GM21515 (cell line): ENCODE data around the gene ITGB6.
"Not testable (repeated sequence)": the region's sequence is repeated elsewhere in the genome, so short reads cannot be mapped to it uniquely, and the experiment has no call there.

Source experiments
- ATAC-seq: cut with Tn5 transposase; IDR thresholded peaks from one replicate; pipeline ENCODE4 v1.9.1; 2021; ENCODE audit not compliant: unreplicated experiment

Gene ITGB6

DNA sequence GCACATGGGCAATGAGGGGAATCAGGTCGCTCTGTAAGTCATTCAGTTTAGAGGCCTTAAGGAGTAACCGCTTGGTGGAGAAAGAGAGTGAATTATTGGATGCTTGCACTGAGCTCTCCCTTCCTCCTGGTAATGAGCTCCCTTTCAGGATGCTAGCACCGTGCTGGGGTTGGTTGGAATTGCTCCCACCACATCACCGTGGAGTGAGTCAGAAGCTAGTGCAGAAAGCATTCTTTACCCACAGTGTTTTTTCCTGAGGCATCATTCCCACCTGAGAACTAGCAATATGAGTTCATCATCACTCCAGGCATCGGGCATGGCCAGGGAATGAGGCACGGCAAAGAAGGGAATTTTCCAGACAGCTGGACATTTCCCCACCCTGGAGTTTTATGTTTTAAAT is 57.6 kb downstream of the ITGB6 start:
- ATAC-seq = no peak

DNA sequence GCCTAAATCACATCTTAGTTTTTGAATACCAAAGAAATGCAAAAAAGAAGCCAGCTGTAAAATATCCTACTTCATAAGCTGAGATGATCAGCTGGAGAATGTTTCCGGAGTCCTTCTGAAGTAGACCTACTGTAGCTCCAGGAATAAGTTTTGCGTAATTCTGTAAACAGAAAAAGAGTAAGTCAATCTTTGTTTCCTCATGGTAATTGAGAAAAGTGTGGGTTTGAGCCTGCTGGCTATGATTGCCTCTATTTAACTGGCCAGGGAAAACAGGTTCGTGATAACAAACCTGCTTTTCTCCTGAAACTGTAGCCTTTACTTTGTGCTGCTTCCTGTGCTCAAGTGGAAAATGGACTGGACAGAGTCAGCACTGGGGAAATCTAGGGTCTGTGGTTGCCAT is 58.2 kb downstream of the ITGB6 start:
- no peak for ATAC-seq

DNA sequence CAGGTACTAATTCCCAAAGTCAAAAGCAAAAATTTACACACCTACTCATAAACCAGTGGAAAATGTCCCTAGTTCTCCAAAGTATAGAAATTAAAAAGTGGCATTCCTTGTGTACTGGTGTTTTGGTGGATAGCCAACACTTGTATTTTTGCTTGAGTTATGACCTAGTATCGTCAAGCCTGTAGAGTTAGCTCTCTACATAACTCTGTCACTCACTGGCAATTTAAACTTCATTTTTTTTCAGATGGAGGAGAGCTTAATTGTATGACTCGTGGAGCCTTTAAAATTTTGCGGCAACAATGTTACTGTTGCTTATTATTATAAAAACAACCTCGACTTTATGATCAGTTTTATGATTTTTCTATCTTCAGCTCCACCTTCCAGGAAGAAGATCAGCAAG is 58.7 kb downstream of the ITGB6 start:
- no peak for ATAC-seq

DNA sequence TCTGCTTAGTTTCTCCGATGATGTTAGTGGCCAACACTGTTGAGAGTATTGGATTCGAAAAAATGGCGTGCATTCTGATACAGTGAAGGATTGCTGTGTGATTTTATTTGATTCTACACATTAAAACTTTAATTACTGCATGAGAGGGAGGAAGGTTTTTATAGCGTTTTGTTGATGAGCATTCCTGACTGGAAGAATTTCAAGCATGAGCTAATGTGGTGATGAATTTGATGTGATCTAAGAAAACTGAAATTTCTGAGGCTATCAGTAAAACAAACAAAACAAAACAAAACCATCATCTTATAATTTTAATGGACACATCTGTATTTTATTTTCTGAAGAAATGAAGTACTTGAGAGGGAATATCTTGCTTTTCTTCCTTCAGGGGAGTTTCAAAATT is 59.6 kb downstream of the ITGB6 start:
- no peak for ATAC-seq

DNA sequence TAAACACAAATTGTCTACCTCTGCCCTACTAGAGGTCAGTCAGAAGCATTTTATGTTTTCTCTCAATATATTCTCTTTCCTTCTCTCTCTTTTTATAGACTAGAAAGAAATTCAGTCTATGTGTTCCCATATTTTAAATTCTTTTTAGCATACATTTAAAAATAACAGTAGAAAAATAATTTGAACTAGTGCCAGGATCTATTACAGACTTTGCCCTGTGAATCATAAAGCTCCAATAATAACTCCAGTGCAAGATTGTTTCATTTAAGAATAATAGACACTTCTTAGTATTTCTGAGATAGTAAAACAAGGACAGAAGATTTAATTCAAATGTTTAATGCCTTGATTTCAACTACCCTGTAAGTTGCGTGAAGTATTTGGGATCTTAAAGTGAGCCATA is 60.1 kb downstream of the ITGB6 start:
- no peak for ATAC-seq

DNA sequence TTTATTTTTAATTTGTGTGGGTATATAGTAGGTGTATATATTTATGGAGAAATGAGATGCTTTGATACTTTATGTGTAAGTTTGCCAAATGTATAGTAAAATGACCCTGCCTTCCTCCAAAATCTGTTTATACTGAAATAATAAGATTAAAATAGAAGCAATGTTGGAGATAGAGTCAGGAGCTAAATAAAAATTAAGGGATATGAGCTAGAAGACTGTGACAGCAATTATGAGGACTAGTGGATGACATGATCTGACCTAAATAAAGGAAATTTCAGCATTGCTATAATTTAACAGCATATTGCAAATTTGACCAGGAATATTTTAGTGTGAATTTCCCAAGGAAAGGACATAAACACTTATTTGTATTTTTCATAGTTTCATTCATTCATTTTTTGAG is 60.7 kb downstream of the ITGB6 start:
- no peak for ATAC-seq

DNA sequence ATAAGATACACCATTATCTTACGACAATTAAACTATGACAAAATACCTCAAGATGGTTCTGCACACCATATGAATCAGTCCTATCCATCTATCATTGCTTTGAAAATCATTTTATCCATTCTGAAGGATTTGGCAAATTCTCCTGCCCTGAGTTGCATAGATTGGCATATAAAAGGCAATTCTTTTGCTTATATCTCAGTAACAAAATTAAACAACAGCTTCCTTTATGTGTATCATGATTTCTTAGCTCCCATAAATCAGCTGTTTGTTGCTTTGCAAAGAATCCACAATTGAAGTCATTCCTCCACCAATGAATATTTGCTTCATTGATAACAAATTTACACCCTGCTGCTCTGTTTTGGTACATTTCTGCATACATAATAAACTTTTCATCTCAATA is 61.7 kb downstream of the ITGB6 start:
- ATAC-seq = no peak

DNA sequence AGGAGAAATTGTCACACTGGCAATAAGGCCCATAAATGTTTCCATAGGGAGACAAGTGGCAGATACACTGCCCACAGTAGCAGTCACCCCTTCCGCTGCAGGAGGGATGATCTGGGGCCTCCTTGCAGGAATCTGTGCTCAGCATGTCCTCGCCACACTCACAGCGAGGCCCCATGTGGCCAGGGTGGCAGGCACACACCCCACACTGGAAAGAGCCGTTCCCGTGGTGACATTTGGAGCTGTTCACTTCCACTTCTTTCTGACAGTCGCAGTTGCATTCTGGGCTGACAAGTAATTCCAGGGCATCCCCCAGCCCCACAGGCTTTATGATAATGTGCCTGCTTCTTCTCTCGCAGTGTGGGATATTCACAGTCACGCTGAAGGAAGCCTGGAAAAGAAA is 62.6 kb downstream of the ITGB6 start:
- no peak for ATAC-seq

DNA sequence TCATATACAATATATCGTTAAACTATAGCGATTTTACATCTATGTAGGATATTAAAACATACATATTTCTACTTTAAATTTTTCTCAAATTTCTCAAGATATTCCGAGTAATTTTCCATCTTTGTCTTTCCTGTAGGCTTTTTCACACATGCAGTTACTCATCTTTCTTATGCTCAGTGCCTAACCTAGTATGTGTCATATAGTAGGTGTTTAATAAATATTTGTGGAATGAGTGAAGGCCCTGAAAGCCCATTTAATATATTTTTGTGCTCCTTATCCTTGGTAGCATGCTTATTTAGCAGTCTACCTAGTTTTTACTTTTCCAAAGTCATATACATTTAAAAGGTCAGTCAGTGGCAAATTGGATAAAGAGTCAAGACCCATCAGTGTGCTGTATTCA is 67.3 kb downstream of the ITGB6 start:
- no peak for ATAC-seq

DNA sequence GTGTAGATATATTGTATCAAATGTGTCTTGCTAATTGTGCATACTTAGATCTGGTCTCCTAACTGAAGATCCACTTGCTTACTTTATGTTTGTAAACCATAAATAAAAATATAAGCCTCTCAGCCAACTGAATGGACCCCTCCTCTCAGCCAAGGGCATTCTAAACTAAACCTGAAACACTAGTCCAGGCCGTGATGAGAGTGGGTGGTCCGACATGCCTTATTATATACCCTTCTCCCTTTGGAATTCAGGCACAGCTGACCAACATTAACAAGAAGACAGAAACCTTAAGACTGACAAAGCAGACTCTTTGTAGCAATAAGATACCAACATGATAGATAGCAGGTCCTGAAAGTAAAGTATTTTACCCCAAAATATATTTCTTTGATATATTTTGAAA is 73.3 kb downstream of the ITGB6 start:
- no peak for ATAC-seq

DNA sequence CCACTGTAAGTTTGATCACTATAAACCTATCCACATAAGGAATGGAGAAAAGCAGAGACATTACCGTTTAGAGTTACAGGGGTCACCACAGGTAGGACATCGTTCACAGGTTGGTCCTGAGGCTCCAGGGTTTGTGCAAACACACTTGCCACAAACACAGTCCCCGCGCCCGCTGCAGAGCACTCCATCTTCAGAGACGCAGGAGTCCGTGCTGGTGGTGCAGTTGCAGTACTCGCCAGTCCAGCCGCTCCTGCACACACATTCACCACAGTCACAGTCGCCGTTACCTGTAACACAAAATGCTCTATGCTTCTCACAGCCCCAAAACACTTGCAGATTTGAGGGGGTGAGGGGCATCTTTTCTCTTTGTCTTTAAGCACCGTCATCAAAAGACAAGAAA is 73.8 kb downstream of the ITGB6 start:
- no peak for ATAC-seq

DNA sequence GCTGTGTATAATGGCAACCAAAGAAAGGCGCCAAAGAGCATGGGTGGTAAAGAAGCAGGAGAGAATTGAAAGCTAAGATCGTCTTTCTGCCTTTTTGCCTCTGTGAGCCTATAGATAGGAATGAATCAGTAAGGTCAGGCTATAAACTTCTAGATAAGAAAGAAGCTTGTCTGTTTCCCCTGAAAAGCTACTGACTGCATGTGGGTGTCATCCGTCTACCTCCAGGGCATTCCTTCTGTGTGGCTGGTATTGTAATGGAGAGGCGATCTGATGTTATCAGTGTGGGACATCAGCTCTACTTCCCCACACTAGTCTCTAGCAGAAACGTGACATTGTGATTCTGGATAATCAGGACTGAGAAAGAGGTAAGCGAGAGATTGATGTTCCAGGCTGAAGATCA is 74.2 kb downstream of the ITGB6 start:
- ATAC-seq = no peak

DNA sequence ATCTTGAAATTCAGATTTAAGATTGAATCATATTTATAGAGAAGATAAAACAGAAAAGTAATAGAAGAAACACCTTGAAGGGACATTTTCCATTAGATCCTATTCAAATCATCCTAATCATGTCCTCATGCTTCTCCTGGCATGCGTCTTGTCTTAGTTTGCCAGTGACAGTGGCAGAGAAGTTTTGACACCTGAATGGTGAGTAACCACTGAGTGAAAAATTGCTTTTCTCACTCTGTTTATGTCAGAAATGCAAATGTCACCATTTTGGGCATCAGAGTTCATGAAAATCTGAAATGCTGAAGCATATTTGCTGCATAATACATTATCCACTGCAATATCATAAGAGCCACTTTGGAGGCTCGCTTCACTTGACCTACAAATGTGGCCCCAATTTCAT is 74.7 kb downstream of the ITGB6 start:
- no peak for ATAC-seq

DNA sequence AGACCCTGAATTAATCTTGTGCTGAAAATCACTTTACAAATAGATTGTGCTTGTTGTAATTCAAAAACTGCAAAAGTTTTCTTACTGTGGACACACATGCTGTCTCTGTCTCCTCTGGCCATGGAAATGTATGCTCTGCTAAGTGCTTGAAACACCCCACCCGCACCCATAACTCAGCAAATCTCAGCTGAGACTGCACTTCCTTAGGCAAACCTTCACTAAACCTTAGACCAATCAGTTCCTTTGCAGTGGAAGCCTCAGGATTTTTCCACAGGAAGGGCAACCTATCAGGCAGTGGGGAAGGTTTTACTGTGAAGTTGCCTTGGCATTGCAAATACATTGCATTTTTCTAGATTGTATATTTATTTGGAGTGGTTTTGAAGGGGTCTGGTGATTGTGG is 75.5 kb downstream of the ITGB6 start:
- no peak for ATAC-seq

DNA sequence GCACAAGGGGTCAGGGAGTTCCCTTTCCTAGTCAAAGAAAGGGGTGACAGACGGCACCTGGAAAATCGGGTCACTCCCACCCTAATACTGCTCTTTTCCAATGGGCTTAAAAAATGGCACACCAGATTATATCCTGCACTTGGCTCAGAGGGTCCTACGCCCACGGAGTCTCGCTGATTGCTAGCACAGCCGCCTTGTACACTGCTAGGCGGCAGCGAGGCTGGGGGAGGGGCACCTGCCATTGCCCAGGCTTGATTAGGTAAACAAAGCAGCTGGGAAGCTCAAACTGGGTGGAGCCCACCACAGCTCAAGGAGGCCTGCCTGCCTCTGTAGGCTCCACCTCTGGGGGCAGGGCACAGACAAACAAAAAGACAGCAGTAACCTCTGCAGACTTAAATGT is 85.4 kb downstream of the ITGB6 start:
- not testable (repeated sequence) for ATAC-seq

DNA sequence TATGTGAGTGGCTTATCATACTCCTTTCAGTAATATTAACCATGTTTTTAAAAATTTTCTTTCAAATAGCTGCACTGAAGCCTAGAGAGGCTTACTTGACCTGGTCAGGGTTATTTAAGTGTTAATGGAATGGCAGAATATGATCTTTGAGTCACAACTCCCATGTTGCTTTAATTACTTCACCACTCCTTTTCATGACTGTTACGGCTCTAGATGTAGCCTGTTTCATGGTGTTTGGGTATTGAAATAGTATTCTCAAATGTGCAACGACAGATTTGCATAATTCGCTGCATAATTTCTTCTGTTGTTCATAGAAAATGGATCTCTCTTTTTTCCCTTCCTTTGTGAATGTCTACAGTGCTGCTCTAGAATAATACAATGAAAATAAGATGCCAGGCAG is 86.1 kb downstream of the ITGB6 start:
- no peak for ATAC-seq

DNA sequence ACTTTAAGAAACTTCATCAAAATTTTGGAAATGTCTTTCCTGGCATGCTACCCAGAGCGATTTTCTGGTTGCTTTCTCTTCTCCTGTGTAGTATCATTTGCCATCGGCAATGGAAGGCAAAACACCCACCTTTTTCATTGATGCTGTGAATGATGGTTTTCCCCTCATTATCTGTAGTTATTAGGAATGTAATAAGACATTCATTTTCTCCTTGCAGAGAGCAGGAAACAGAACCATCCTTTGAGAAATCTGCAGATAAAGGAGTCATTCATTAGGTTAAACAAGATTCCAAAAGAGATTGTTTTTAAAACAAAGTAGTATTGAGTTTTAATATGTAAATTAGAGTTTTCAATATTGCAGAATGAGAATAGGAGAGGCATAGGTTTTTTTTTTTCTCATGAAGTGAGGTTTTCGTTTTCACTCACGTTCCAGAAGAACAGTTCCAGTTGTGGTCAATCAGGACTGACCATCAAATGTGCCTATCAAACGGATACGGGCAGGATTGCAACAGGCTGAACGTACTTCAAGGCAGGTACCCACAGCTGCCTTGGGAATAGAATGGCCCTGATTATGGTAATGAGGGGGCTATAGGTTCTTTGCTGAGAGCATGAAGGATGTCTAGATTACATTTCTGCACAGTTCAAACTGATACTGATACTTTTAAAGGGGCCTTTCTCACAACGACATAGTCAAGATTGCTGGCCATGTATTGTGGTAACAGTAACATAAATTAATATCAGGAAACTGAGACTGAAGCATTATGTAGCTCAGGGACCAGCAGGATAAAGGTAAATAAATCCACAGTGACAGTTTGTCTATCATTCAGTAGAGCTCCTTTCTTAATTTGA is 87.9 kb downstream of the ITGB6 start:
- peak; percentile 47 for ATAC-seq

DNA sequence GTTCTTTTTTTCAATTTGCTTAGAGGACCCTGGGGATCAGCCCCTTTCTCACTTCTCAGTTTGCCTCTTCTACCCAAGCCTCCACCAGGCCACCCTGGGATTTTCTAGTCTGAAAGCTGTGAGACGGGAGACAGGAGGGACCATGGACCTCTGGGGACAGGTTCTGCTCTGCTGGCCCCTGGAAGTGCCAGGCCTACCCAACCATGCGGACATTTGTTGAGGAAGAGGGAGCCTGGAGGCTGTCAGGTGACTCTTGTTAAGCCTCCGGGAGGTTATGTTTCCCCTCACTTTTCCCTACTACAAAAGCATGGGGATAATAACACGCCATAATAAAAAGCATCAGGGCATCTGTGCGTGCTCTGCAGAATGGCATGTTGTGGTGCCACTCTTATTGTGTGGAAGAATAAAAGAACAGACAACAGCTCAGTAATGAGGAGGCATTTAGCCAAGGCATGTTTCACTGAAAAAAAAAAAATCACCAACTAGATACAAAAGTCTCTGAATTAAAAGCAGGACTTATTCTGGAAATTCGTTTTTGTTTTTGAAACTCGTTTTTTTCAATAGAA is 89.3 kb downstream of the ITGB6 start:
- ATAC-seq = no peak

DNA sequence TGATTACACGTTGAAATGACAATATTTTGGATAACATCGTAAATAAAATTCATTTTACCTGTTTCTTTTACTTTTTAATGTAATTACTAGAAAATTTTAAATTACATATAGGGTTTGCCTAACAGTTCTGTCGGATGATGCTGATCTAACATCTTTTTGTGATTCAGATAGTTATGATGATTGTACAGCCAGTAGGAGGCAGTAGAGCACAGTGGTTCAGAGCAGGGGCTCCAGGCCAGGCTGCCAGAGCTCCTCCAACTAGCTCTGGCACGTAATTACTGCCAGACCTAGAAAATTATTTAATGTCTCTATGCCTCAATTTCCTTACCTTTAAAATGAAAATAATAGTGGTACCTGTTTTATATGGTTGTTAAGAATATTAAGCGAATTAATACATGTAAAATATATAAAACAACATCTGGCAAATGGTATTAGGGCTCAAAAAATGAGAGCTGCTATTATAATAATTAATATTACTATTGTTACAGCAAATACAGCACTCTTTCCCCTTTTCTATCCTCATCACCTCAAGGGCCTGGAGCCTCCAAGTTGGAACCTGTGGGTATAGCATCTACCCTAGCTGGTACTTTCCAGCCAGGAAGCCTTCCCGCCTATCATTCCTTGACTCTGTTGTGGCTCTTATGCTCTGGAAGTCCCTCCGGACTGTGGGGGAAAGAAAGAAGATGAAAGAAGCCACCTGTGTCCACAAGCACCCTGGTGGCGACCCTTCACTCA is 90.0 kb downstream of the ITGB6 start:
- peak; percentile 92 for ATAC-seq

DNA sequence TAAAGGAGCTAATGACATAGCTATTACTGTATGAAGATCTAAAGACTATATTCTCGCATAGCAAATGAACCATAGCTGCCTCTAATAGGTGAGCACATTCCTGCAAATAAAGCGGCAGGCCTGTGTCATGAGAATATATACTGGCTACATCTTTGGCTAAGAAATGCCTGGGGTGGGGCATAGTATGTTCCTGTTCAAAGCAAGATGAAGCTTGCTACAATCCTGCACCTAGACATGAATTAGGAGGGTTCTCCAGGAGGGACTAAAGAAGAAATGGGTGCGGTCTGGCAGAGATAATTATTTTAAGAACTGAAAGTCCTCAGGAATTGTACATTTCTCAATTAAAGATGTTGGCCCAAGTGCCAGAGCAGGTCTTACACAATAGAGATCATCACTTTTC is 90.8 kb downstream of the ITGB6 start:
- no peak for ATAC-seq

DNA sequence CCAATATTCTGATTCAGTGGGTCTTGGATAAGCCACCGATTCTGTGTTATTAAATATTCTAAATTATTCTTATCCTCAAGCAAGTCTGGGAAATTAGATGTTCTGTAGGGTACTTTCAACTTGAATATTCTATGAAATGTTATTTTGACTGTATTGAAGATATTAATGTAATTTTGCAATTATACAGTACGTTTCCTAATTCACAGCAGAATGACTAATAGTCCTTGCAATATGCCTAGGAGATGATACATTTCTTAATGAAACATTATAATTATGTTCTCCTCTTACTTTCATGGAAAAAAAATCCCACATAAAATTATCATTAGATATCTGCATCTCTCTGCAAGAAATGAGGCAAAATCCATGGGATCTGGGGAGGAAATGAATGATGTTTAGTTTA is 91.4 kb downstream of the ITGB6 start:
- no peak for ATAC-seq

DNA sequence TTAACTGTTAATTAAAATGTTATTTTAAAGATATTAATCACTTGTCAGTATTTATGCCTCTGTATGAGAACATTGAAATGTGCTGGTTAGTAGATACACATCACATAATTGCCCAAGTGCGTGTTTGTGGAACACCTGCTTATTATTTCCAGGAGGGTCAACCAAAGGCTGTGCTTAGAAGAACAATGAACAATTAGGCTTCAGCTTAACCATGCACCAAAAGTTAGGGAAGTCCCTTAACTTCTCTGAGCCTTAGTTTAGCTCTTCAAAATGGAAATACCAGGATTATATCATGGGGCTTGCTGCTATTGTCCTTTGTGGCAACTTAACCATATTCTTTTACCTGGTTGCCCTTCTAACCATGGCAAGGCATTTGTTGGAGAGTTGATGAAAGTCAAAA is 94.7 kb downstream of the ITGB6 start:
- ATAC-seq = no peak
